Glutamatergic neuron (in vitro differentiated cells): ENCODE measurements around the gene APOM. TPM values are rescaled to one million over a fixed set of nuclear protein-coding genes. Genes with fewer than 3 reads are reported as not detected.

Source experiments
- DNase-seq: peaks from one replicate; pipeline ENCODE4 v3.0.0; 2022
- H3K27ac Mint-ChIP-seq: one replicate; pipeline ENCODE4 v1.8.0; 2020; ENCODE audit warnings: mild to moderate bottlenecking, mixed read lengths, inconsistent platforms; ENCODE audit not compliant: unreplicated experiment
- H3K27me3 Mint-ChIP-seq: one replicate; pipeline ENCODE4 v1.8.0; 2020; ENCODE audit warnings: mild to moderate bottlenecking, moderate library complexity, mixed read lengths, inconsistent platforms; ENCODE audit not compliant: unreplicated experiment
- H3K36me3 Mint-ChIP-seq: one replicate; pipeline ENCODE4 v1.8.0; 2020; ENCODE audit warnings: mild to moderate bottlenecking, mixed read lengths, inconsistent platforms; ENCODE audit not compliant: unreplicated experiment
- H3K4me1 Mint-ChIP-seq: one replicate; pipeline ENCODE4 v1.8.0; 2020; ENCODE audit warnings: mild to moderate bottlenecking, low read depth, mixed read lengths, inconsistent platforms; ENCODE audit not compliant: unreplicated experiment
- H3K4me3 Mint-ChIP-seq: one replicate; pipeline ENCODE4 v1.8.0; 2020; ENCODE audit warnings: mild to moderate bottlenecking, mixed read lengths, inconsistent platforms; ENCODE audit not compliant: unreplicated experiment
- H3K9me3 Mint-ChIP-seq: one replicate; pipeline ENCODE4 v1.8.0; 2020; ENCODE audit warnings: mild to moderate bottlenecking, moderate library complexity, mixed read lengths, inconsistent platforms; ENCODE audit not compliant: unreplicated experiment
- CTCF ChIP-seq: fragments of 200-600 bp; sonication (generic); IDR thresholded peaks from one replicate; pipeline ENCODE4 v1.5.0; 2021; ENCODE audit not compliant: partially characterized antibody, unreplicated experiment
- total RNA-seq: library from RNA; stranded (reverse); fragmentation: NEBNext Ultra II Directional; extraction: Animal tissue kit (Norgen Biotek cat#: 25700); gene quantifications from one replicate; pipeline ENCODE4 v1.2.1, GENCODE V29; 2021; ENCODE audit not compliant: unreplicated experiment

Gene APOM
- total RNA-seq, 1 donor from 2014 or later, result 1.5 TPM

GRCh38 chr6:31669676-31670075, 14.0 kb downstream of the APOM start, which contains the start of gene LY6G5B:
Gene LY6G5B, plus strand, starts transcription at chr6:31669976. Its CDS starts 975 bp downstream, at chr6:31670951.
- no peaks in the 10 kb centered on the region for H3K36me3 Mint-ChIP-seq
- H3K27me3 Mint-ChIP-seq, result peaks cover 6% of the 10 kb centered on the region
- peaks cover 2% of the 10 kb centered on the region for H3K4me1 Mint-ChIP-seq
- no peak within 1 kb of the TSS for H3K27ac Mint-ChIP-seq
- TF ChIP-seq CTCF, result no peak
- DNase-seq, result no peak
- peaks cover 6% of the 10 kb centered on the region for H3K9me3 Mint-ChIP-seq
- peak within 1 kb of the TSS; percentile 38 for H3K4me3 Mint-ChIP-seq

- Mint-ChIP-seq H3K36me3 (no peaks in the 10 kb centered on the region), H3K9me3 (peaks cover 15% of the 10 kb centered on the region), H3K4me1 (peaks cover 9% of the 10 kb centered on the region), H3K27ac (no peak overlapping the region), H3K27me3 (peaks cover 11% of the 10 kb centered on the region), H3K4me3 (no peak overlapping the region)
- no peak for TF ChIP-seq CTCF
- DNase-seq, result no peak
Measured at GRCh38 chr6:31676322-31676903, 20.7 kb downstream of the APOM start.

- H3K36me3 Mint-ChIP-seq, result no peaks in the 10 kb centered on the region
- no peak for DNase-seq
- no peak overlapping the region for H3K4me3 Mint-ChIP-seq
- peaks cover 9% of the 10 kb centered on the region for H3K4me1 Mint-ChIP-seq
- peaks cover 15% of the 10 kb centered on the region for H3K9me3 Mint-ChIP-seq
- no peak for TF ChIP-seq CTCF
- H3K27ac Mint-ChIP-seq, result no peak overlapping the region
- peaks cover 11% of the 10 kb centered on the region for H3K27me3 Mint-ChIP-seq
Measured at GRCh38 chr6:31676904-31677303, 21.2 kb downstream of the APOM start.

- H3K4me1 Mint-ChIP-seq, result peaks cover 9% of the 10 kb centered on the region
- peaks cover 12% of the 10 kb centered on the region for H3K27me3 Mint-ChIP-seq
- peak overlapping the region; percentile 10 for H3K27ac Mint-ChIP-seq
- no peak for TF ChIP-seq CTCF
- no peak for DNase-seq
- H3K36me3 Mint-ChIP-seq, result no peaks in the 10 kb centered on the region
- peaks cover 15% of the 10 kb centered on the region for H3K9me3 Mint-ChIP-seq
- H3K4me3 Mint-ChIP-seq, result no peak overlapping the region
Measured at GRCh38 chr6:31677955-31678354, 22.3 kb downstream of the APOM start.

- H3K4me3 Mint-ChIP-seq, result peak within 1 kb of the TSS; percentile 89
- TF ChIP-seq CTCF, result peak; percentile 45
- H3K27me3 Mint-ChIP-seq, result peaks cover 12% of the 10 kb centered on the region
- peaks cover 17% of the 10 kb centered on the region for H3K9me3 Mint-ChIP-seq
- peak; percentile 81 for DNase-seq
- H3K27ac Mint-ChIP-seq, result peak within 1 kb of the TSS; percentile 77
- H3K36me3 Mint-ChIP-seq, result no peaks in the 10 kb centered on the region
- H3K4me1 Mint-ChIP-seq, result peaks cover 12% of the 10 kb centered on the region
Measured at GRCh38 chr6:31680226-31681134, 24.8 kb downstream of the APOM start, which contains the start of gene LY6G5C. Gene LY6G5C, minus strand, starts transcription at chr6:31681067. Its CDS starts 694 bp downstream, at chr6:31680373.
